DMS 273 treated with DMSO at 0.1 percent for 48 hours (cell line): Measurements from ENCODE around the gene FES.
"Not testable (repeated sequence)": the region's sequence is repeated elsewhere in the genome, so short reads cannot be mapped to it uniquely, and the experiment has no call there.

Experiments
- DNase-seq: peaks from one replicate; lab custom pipeline; 2025; lab: John Stamatoyannopoulos, UW

FES gene

DNA sequence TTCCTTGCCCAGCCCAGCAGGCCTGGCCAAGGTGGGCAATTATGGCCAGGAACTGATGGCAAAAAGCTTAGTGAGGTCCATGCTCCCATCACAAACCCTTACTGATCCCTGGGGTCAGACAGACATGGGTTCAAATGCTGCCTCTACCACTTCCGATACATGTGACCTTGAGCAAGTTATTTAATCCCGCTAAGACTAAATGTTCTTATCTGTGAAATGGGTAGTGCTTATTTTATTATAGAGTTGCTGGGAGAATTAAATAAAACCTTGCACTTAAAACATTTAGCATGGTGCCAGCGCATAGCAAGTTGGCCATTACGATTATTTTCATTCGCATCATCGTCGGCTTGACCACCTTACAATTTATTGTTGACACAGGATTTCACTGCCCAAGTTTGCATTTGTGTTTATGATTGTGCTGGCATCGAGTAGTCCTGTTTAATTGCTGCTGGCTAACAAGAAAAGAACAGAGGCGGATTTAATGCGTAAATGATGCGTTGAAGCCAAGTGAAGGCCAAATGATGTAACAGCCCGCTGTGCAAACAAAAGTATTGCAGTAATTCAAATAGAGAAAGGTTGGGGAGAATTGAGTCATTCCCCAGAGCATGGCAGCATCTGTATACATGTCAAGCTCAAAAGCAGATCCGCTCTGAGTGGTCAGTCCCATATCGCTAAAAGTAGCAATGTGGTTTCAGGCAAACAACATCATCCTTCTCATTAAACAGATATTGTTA is 23.2 kb upstream of the FES start:
- DNase-seq = no peak

DNA sequence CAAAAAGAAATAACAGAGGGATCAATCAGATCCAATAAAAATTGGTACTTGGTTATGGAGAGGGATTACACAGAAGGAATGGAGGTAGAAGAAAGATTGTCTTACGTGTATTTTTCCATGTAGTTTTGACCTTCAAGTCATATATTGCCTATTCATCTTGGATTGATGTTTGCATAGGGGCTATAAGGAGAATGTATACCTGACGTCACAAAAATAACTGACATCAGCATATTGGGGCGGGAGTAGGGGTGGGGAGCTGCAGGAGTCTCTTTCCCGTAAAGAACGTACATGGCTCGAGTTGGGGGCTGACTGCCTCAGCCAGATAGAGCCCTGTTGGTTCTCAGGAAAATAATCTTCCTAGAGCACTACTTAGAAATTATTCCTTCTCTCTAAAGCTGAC is 21.8 kb upstream of the FES start:
- DNase-seq = no peak

DNA sequence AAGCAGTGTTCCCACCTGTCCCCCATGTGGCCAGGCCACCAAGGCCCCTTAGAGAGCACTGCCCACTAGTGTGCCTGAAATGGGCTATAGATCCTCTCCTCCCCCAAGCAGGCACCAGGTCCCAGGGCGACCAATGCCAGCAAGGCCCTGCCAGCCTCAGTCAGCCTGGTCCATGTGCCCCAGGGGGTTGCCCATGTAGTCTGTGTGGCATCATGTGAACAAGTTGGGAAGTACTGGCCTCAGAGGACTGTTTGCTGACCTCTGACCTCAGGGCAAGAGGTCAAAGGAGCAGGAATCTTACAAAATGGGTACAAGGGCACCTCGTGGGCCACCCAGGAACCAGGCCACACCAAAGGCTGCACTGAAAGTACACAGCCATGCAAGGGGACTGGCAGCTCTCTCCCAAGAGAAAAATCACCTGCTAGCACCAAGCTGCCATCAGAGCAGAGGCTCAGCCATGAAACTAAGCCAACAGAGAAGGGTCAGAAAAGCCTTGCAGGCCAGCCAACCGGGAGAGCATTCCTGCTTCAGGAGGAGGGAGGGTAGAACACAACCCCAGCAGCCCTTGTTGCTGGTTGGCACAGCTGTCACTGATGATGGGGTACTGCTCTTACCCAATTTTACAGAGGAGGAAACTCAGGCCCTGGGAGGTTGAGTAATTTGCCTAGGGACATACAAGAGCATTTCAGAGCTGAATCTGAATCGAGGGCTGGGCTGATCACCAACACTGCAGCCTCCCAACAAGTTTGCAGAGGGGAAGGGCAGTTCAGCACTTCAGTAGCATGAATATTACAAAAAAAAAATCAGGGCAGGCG is 21.1 kb upstream of the FES start:
- DNase-seq = no peak

DNA sequence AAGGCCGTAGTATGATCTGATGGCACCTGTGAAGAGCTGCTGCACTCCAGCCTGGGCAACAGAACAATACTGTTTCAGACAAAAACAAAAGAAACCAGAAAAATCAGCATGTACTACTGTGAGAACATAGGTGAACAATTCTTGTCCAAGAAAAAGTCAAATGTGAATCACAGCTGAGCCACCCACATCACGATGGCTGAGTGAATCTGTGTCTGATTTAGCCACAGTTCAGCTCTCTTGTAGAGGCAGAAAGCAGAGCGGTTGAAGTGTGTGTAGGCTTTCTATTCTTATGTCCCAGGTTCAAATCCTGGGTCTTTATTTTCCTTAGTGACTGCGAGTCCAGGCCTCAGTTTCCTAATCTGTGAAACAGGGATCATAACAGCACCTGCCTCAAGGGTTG is 20.3 kb upstream of the FES start:
- DNase-seq = no peak

DNA sequence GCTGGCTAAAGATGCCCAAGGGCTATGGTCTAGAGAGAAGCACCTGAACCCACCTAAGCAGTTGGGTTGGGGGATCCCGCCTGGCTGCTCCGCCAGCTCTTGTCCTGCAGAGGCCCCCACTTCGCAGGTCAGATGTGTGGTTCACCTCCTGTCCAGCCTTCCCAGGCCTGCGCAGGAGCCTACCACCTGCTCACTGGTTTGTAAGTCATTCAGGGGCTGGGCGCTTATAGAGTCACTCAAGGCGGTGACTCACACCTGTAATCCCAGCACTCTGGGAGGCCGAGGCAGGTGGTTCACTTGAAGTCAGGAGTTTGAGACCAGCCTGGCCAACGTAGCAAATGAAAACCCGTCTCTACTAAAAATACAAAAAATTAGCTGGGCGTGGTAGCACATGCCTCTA is 19.8 kb upstream of the FES start:
- DNase-seq = no peak

DNA sequence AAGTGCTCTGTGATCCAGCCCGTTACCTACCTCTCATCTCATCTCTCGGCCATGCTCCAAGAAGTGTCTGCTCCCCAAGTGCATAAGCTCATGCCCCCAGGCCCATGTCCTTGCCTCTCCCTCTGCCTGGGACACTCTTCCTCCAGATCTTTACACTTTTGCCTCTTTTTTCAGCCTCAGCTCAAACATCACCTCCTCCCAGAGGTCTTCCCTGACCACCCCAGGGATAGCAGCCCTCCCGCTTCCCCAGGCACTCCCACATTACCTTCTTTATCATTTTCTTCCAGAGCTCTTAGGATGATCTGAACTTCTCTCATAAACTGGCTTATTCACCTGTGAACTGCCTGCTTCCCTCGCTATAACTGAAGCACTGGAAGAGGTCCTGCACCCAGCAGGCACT is 18.6 kb upstream of the FES start:
- no peak for DNase-seq

DNA sequence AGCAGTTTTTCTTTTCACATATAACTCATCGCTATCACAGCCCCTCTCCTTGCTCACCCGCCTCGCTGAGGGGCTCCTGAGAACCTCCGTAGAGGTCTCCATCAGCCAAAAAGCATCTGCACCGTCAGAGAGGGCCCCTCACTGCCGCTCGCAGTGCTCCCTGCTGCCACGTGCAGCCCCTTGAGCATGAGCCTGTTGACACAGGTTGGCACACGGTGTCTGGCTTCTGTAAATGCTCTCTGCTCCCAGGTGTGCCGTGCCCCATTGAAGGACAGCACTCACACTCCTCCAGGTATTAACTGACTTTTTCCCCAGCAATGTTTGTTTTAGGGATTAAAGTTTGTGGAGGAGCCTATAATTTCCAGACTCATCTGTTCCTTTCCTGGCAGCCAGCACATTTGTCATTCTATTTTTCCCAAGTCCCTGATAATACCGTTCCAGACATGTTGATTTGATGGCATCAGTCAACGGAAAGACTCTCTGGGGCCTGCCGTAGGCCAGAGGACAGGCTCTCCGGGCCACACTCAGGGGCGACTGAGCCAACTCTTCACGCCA is 18.1 kb upstream of the FES start:
- DNase-seq = no peak

DNA sequence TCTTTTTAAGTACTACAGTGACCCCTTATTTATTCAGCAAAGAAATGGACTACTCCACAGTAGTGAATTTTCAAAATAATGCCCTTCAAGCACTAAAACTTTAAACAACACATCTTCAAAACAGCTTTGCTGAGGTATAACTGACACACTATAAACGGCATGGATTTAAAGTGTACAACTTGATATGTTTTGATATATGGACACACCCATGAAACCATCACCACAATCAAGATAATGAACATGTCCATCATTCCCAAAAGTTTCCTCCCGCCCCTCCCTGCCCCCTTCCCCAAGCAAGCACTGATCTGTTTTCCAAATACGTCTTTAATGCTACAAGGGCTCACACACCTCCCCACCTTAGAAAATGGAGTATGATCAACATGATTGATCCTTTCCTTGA is 17.5 kb upstream of the FES start:
- DNase-seq = no peak

DNA sequence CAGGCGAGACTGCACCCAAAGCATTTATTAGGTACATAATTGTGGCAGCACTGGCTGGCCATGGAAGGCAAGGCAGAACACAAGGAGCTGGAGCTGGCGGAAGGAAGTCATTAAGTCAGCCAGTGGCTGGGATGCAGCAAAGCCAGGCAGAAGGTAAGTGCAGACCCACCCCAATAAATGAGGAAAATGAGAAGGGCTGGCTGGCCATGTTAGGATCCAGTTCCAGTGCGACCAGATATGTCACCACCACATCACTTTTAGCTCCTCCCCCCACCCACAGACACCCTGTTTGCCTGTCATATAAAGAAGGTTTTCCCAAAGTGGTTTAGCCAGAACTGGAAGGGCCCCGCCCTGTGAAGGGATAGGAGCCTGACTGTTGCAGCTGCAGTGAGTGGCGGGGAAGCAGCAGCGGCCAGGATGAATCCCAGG is 16.0 kb upstream of the FES start, which contains the start of gene FURIN:
TSS of gene FURIN (plus strand) at position 328 of the 429 bp plus-strand sequence. CDS start 7,153 bp downstream, outside the sequence.
- DNase-seq = no peak

DNA sequence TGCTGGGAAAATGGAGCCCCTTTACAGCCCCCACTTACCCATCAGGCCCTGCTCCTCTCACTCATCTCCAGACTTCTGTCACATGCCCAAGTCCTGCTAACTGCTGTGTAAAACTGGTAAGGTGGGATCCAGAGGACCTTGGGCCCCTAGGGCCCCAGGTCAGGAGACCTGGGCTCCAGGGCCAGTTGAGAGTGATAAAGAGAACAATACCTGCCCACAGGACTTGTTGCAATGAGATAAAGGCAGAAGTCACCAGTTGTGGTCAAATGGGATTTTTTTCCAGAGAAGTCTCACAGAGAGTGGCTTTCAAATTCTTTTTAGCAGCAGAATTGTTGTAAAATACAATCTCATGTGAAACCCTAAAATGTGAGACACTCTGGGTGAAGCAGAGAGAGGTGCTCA is 15.2 kb upstream of the FES start:
- no peak for DNase-seq

DNA sequence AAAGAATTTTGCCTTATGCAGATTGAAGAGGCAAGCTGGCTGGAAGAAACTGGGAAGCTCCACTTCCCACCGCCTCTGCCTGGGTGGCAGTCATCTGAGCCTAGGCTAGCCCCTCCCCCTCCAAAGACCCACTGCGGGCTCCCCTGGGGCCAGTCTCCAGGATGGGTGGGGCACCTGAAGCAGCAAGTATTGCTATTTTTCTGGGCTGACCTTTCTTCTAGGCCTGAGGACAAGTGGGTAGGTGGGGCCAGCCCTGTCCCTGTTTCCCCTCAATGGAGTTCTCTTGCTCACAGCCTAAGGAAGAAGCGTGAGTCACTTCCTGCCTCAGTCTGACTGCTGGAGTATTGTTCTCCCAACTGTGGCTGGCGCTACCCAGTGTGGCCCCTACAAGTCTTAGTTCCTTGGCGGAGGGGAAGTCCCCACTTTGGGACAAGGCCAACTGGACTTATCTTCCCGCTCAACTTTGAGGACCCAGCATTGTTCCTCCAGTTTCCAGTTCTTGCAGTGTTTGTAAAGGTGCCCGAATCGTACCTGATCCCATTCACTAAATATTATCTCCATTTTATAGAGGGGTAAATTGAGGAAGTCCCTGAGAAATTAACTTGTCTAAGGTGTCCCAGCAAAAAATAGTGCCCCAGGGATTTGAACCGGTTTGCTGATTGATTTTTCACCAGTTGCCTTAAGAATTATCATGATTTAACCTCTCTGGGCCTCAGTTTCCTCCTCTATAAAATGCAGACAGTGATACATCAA is 14.5 kb upstream of the FES start:
- DNase-seq = no peak

DNA sequence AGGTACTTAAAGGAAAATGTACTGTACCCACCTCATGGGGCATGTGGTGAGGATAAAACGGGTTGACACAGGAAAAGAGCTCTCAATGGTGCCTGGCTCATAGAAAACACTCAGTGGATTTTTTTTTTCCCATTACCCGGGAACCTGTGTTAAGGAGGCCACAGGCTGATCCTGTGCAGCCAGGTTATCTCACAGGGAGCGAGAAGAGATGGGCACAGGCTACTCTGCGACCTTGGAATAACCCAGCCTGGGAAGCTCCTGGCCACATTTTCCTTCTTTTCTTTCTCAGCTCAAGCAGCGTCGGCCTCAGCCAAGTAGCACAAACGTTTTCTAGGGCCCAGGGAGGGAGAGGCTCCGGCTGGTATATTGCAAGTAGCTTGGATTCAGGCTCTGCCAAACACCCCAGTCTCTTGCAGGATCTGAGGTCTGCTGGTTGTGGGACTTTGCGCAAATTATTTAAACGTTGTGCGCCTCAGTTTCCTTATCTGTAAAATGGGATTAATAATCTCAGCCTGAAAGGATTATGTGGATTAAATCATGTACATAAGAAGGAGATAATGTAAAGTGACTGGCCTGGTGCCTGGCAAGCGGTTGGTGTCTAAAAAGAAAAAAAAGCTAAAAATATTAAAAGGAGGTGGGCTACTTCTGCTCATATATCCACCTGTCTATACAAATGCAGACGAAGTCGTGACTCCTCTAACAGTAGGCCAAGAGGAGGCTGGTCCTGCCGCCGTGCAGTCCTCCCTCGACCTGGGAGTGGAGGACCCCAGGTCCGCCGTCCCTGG is 13.8 kb upstream of the FES start:
- no peak for DNase-seq

DNA sequence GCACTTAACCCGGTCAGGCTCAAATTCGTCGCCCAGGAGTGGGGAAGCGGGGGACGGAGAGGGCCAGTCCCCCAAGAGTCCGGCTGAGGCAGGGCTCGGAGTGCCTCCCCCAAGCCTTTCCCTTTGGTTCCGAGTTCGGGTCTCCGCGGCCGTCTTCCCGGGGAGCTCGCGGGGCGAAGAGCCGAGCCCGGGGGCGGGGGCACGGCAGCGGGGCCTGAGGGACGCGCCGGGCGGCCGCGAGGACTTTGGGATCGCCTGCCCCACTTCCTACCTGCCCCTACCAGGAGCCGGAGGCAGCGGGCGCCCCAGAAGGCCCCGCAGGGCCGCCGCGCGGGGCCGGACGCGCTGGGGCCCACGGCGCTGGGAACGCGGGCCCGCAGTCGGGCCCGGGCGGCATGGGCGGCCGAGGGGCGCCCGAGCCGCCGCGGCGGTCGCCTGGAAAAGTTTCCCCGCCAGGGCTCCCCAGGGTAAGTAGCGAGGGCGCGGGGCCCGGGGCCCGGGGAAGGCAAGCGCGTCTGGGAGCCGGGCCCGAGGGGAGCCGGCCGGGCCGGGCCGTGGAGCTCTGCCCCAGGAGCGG is 13.1 kb upstream of the FES start:
- DNase-seq = no peak

DNA sequence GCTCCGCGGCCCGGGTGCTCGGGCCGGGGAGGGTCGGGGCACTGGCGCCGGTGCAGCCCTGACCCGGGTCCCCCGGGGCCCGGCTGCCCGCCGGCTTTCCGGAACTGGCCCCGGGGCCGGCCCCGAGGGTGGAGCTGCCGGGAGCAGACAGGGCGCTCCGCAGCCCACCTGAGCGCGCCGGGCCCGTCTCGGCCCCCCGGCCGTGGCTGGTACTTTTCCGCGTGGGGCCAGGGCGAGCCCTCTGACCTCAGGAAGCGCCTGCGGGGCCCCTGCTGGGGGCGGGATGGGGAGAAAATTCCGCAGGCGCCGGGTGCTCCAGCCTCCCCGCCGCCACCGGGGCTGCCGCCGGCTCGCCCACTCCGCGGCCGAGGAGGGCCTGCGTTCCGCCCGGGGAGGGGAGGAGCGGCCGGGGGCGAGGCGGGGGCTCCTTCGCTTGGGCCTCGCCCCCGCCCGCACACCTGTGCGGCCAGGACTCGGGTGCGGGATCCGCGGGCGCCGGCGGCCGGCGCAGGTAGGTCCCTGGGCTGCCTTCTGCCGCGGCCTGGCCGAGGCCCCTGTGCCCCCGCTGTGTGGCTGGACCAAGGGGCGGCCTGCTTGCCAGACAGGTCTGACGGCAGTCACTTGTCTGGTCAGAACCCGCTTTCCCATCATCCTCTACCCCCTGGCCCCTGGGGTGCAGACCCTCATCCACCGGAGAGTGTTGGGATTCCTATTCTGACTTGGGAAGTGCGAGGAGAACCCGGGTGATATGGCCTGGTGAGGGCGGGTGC is 12.4 kb upstream of the FES start:
- DNase-seq = no peak

DNA sequence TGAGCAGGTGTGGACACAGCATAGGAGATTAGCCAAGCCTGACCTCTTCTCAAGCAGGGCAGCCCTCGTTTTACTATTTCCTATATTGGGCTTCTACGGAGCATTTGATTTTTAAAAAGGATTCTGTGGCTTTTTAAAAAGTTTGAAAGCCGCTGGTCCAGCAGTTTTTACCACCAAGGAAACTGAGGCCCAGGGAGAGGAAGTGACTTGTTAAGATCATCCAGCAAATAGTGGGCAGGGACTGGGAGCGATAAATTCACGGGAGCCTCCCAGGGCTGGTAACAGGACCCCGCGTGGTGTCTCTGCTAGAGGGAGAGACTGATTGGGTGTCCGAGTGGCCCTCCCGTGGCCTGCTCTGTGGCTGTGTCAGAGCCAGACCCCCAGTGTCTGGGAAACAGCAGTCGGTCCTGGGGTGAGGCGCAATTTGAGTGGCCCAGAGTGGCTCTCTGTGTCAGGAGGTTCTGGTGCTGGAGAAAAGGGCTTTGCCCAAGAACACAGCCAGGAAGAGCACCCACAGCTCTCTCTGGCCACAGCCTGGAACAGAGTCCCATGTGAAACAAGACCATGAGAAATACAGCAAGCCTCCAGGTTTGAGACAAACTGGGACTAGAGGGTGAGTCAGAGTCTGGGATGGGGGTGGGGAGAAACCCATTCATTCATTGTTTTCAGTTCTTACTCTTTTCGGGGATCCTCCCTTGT is 11.7 kb upstream of the FES start:
- no peak for DNase-seq

DNA sequence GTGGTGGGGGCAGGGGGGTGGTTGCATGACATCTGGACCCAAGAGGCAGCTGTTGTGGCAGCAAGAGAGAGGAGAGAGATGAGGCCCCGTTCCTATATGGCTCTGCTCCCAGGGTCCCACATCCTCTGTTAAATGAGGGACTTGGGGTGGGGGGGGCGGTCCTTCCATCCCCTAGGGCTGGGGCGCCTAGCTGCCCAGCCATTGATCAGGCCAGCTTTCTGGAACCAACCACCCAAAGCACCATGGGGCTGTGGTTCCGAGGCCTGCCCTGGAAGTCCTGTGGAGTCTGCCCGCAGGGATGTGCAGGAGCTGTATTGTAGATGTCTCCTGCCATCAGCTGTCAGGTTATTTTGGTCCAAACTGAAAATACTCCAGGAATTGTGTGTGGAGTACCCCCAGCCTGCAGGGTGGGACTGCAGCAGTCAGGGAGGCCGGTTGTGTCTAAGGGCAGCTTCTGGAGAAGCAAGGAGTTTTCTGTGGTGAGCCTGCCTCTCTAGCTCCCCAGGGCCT is 10.8 kb upstream of the FES start:
- no peak for DNase-seq

DNA sequence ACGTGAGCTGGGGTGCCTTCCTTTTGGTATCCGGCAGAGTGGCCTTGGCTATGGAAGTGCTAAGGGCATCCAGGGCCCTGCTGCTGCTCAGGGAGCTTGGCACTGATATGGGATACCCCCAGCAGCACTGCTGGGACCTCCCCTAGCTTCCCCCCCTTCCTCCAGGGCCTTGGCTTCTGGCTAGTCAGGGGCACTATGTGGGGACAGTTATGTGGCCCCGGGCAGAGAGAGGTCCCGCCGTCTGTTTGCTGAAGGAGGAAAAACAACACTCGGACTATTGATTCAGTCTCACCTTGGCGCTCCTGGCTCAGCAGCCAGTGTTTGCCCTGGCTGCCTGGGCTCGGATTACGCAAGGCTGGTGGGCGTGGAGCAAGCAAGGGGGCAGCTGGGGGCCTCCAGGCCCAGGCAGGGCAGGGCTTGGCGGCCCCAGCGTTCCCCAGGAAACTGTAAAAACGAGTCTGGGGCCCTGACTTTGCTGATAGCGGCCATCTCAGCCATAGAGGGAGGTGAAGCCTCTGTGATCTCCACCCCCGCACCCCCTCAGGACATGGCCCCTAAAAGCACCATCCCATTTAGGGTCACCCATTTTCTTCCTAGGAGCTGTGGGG is 10.2 kb upstream of the FES start:
- DNase-seq = no peak

DNA sequence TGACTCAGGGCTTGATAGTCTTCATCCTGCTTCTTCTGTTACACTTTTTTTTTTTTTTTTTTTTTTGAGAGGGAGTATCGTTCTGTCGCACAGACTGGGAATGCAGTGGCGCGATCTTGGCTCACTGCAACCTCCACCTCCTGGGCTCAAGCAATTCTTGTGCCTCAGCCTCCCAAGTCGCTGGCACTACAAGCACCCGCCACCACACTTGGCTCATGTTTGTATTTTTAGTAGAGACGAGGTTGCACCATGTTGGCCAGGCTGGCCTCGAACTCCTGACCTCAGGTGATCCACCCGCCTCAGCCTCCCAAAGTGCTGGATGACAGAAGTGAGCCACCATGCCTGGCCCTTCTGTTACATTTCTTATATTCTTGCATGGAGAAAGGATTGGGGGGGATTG is 9.3 kb upstream of the FES start:
- DNase-seq = not testable (repeated sequence)

DNA sequence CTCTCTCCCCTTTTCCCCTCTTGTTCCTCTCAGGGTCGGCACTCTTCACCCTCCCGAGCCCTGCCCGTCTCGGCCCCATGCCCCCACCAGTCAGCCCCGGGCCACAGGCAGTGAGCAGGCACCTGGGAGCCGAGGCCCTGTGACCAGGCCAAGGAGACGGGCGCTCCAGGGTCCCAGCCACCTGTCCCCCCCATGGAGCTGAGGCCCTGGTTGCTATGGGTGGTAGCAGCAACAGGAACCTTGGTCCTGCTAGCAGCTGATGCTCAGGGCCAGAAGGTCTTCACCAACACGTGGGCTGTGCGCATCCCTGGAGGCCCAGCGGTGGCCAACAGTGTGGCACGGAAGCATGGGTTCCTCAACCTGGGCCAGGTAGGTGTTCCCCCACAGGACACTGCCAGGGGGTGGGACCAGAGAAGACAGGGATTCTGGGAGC is 8.7 kb upstream of the FES start:
- no peak for DNase-seq
